ENCODE results near the gene SGCA.

The SGCA gene

DNA sequence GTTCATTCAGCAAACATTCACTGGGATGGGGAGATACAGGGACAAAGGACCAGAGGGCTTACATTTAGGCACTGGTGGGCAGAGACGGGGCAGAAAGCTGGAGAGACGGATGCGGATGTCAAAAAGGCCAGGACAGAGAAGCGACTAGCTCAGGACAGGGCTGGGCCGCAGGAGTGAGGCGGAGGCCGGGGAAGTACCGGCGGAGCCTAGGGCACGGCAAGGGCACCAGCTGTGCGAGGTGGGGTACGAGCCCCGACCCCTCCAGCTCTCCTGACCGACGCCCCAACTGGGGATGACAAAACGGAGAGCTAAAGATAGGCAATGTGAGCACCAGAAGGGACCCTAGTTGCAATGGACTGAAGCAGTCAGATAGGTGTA is 3.9 kb upstream of the SGCA start:
- H2AFZ ChIP-seq (ENCODE audit: low read depth, low read length): peak overlapping the region; percentile 60
- H3K36me3 ChIP-seq (ENCODE audit: insufficient read depth, low read length): no peaks in the 10 kb centered on the region
- peak overlapping the region in 1 of 2 experiments; percentile 53; a peak in 2 of 4 replicates for H3K4me3 ChIP-seq (ENCODE audit: low read depth in 1 of 2, low read length in 2 of 2)
- H3K4me1 ChIP-seq (ENCODE audit: insufficient read depth, low read length): peaks cover 20% of the 10 kb centered on the region
- DNase-seq (no peak), ATAC-seq (ENCODE audit: insufficient read depth, low read depth) (no peak)
- H3K9ac ChIP-seq (ENCODE audit: low read depth, low read length): no peak overlapping the region; the same call in 1 of the 2 replicates
- TF ChIP-seq EZH2 (IDR thresholded peaks at IDR 0.05; ENCODE audit: borderline replicate concordance, low read depth, low read length, severe bottlenecking): no peak
- TF ChIP-seq, protein P1, sequence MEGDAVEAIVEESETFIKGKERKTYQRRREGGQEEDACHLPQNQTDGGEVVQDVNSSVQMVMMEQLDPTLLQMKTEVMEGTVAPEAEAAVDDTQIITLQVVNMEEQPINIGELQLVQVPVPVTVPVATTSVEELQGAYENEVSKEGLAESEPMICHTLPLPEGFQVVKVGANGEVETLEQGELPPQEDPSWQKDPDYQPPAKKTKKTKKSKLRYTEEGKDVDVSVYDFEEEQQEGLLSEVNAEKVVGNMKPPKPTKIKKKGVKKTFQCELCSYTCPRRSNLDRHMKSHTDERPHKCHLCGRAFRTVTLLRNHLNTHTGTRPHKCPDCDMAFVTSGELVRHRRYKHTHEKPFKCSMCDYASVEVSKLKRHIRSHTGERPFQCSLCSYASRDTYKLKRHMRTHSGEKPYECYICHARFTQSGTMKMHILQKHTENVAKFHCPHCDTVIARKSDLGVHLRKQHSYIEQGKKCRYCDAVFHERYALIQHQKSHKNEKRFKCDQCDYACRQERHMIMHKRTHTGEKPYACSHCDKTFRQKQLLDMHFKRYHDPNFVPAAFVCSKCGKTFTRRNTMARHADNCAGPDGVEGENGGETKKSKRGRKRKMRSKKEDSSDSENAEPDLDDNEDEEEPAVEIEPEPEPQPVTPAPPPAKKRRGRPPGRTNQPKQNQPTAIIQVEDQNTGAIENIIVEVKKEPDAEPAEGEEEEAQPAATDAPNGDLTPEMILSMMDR (IDR thresholded peaks at IDR 0.05; ENCODE audit: borderline replicate concordance, extremely low read depth, low read length, poor library complexity, severe bottlenecking): no peak
- no peaks in the 10 kb centered on the region for H3K9me3 ChIP-seq (ENCODE audit: insufficient read depth, low read length, severe bottlenecking)
- H3K4me2 ChIP-seq (ENCODE audit: insufficient read depth, low read length): peak overlapping the region; percentile 76
- H3K27me3 ChIP-seq (ENCODE audit: insufficient read depth, low read length, poor library complexity): no peaks in the 10 kb centered on the region
- H3K27ac ChIP-seq (ENCODE audit: low read length): no peak overlapping the region; the same call in 1 of the 2 replicates
- no peaks in the 10 kb centered on the region for H4K20me1 ChIP-seq (ENCODE audit: insufficient read depth, low read length)
- no peaks in the 10 kb centered on the region for H3K79me2 ChIP-seq (ENCODE audit: insufficient read depth, low read length)

DNA sequence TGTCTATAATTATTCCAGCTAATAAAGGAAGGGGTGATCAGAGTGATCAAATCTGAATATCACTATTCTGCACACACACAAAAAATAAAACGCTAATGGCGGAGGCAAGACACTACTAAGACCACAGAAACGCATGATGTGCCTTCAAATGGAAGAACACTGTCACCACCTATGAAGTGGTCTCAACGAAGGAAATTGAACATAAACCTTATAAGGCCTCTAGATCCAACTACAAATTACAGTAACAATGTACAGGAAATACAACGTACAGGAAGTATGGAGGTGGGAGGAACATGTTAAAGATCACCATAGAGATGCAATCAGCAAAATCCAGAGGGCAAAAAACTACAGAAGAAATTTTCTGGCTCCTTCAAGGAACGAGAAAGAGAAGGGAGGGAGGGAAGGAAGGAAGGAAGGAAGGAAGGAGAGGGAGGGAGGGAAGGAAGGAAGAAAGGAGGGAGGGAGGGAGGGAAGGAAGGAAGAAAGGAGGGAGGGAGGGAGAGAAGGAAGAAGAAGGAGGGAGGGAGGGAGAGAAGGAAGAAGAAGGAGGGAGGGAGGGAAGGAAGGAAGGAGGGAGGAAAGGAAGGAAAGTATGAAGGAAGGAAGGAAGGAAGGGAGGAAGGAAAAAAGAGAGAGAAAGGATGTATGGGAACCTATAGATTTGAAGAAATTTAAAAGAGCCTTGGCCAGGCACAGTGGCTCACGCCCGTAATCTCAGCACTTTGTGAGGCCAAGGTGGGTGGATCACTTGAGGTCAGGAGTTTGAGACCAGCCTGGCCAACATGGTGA is 3.1 kb upstream of the SGCA start:
- Histone ChIP-seq H3K4me1 (ENCODE audit: insufficient read depth, low read length) (peaks cover 20% of the 10 kb centered on the region), H3K36me3 (ENCODE audit: insufficient read depth, low read length) (no peaks in the 10 kb centered on the region), H3K27ac (ENCODE audit: low read length) (no peak overlapping the region), H2AFZ (ENCODE audit: low read depth, low read length) (no peak overlapping the region), H4K20me1 (ENCODE audit: insufficient read depth, low read length) (no peaks in the 10 kb centered on the region), H3K9me3 (ENCODE audit: insufficient read depth, low read length, severe bottlenecking) (no peaks in the 10 kb centered on the region), H3K9ac (ENCODE audit: low read depth, low read length) (no peak overlapping the region), H3K4me2 (ENCODE audit: insufficient read depth, low read length) (no peak overlapping the region), H3K4me3 (ENCODE audit: low read depth in 1 of 2, low read length in 2 of 2) (no peak overlapping the region), H3K79me2 (ENCODE audit: insufficient read depth, low read length) (no peaks in the 10 kb centered on the region), H3K27me3 (ENCODE audit: insufficient read depth, low read length, poor library complexity) (no peaks in the 10 kb centered on the region)
- TF ChIP-seq, protein P1 (IDR thresholded peaks at IDR 0.05; ENCODE audit: borderline replicate concordance, extremely low read depth, low read length, poor library complexity, severe bottlenecking): no peak
- no peak for TF ChIP-seq EZH2 (IDR thresholded peaks at IDR 0.05; ENCODE audit: borderline replicate concordance, low read depth, low read length, severe bottlenecking)
- DNase-seq (no peak), ATAC-seq (ENCODE audit: insufficient read depth, low read depth) (no peak)

DNA sequence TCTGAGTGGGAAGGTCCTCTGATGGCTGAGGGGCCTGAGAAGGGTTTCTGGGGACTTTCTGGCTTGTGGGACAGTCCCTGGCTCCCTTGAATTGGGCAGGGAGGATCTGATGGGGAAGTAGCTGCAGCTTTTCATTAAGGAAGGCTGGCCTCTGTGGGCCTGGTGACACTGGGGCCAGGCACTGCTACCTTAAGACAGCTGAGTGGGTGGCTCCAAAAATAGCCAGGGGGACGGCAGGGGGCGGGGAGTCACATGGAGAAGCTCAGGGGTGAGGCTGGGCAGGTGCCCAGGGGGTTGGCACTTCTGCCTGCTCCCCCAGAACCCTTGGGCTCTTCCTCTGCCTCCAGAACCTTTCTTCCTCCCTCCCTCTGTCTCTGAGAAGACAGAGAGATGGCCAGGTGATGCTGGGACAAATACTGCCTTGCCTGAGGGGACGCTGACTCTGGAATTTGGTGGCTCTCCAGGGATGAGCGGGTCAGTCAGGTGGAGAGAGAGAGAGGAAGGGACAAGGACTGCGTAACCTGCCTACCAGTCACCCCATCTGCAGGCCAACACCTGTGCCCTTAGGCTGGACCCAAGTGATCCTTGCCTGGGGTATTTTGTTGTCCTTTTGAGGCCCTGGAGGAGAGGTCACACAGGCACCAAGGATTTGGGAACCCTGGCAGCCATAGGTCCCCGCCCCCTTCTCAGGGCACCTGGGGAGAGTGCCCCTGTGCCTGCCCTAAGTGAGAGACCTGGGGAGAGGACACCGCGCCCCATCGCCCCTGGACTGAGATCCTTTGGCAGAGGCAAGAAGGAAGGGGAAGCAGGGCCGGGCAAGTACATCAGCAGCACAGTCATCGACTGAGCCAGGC is 1.7 kb upstream of the SGCA start:
- ATAC-seq (ENCODE audit: insufficient read depth, low read depth) (no peak), DNase-seq (no peak)
- Histone ChIP-seq H3K4me2 (ENCODE audit: insufficient read depth, low read length) (no peak overlapping the region), H3K27me3 (ENCODE audit: insufficient read depth, low read length, poor library complexity) (no peaks in the 10 kb centered on the region), H3K36me3 (ENCODE audit: insufficient read depth, low read length) (no peaks in the 10 kb centered on the region), H3K4me1 (ENCODE audit: insufficient read depth, low read length) (peaks cover 20% of the 10 kb centered on the region), H2AFZ (ENCODE audit: low read depth, low read length) (no peak overlapping the region), H3K79me2 (ENCODE audit: insufficient read depth, low read length) (no peaks in the 10 kb centered on the region), H4K20me1 (ENCODE audit: insufficient read depth, low read length) (no peaks in the 10 kb centered on the region), H3K9ac (ENCODE audit: low read depth, low read length) (no peak overlapping the region), H3K9me3 (ENCODE audit: insufficient read depth, low read length, severe bottlenecking) (no peaks in the 10 kb centered on the region), H3K4me3 (ENCODE audit: low read depth in 1 of 2, low read length in 2 of 2) (no peak overlapping the region), H3K27ac (ENCODE audit: low read length) (no peak overlapping the region)
- TF ChIP-seq EZH2 (IDR thresholded peaks at IDR 0.05; ENCODE audit: borderline replicate concordance, low read depth, low read length, severe bottlenecking): no peak
- TF ChIP-seq, protein P1 (IDR thresholded peaks at IDR 0.05; ENCODE audit: borderline replicate concordance, extremely low read depth, low read length, poor library complexity, severe bottlenecking): no peak
